Left lung (tissue), 10 donors: ENCODE measurements around the gene CRNKL1. TPM values are rescaled to one million over a fixed set of nuclear protein-coding genes. Genes with fewer than 3 reads are reported as not detected.
A peak's percentile ranks its signal among the peaks of the same experiment; 100 is the strongest.

Experiments used
- ATAC-seq: fragments of 200-7000 bp; cut with Tn5 transposase; one replicate; pipeline ENCODE4 v1.9.1; 2020; ENCODE audit warnings: moderate library complexity
- DNase-seq, 4 donors: peaks; one replicate each; pipeline ENCODE4 v3.0.0-alpha.2; 2013 to 2020
- H3K27ac ChIP-seq, 2 donors: fragments of 200-600 bp; sonication (generic) in 1 of 2; one replicate each; pipeline versions ENCODE4 v1.5.0 to v1.8.0; 2020 to 2021
- H3K27me3 ChIP-seq, 2 donors: fragments of 200-600 bp; sonication (generic) in 1 of 2; one replicate each; pipeline versions ENCODE4 v1.5.0 to v1.8.0; 2020 to 2021
- H3K36me3 ChIP-seq, 2 donors: fragments of 200-600 bp; sonication (generic) in 1 of 2; one replicate each; pipeline versions ENCODE4 v1.5.0 to v1.8.0; 2020 to 2021
- H3K4me1 ChIP-seq, 2 donors: fragments of 200-600 bp; one replicate each; pipeline ENCODE4 v1.8.0; 2021
- H3K4me3 ChIP-seq, 2 donors: fragments of 200-600 bp; sonication (generic) in 1 of 2; one replicate each; pipeline versions ENCODE4 v1.5.0 to v1.8.0; 2020 to 2021; ENCODE audit warnings: mild to moderate bottlenecking in 1 of 2
- H3K9me3 ChIP-seq, 2 donors: fragments of 200-600 bp; sonication (generic) in 1 of 2; one replicate each; pipeline versions ENCODE4 v1.5.0 to v1.8.0; 2020 to 2021
- intact Hi-C, 2 donors: fragments of 100-400 bp; cut with DNase I; formaldehyde crosslinking; loops; one replicate each; pipeline versions ENCODE4 v1.11.2 to v1.14.2; 2022
- polyA plus RNA-seq, 6 donors: library from polyadenylated mRNA; unstranded; fragments of 120-200 nt; gene quantifications; one replicate each; pipeline ENCODE4 v1.2.1, GENCODE V29; 2013; ENCODE audit not compliant: insufficient read length in 6 of 6
- total RNA-seq, 2 donors: library from RNA; stranded (reverse); fragmentation: NEBNext Ultra II Directional; extraction: Animal tissue kit (Norgen Biotek cat#: 25700); gene quantifications; one replicate each; pipeline ENCODE4 v1.2.1, GENCODE V29; 2021
- TF ChIP-seq, protein P1 (sequence below), 2 donors: fragments of 200-600 bp; sonication (generic) in 1 of 2; IDR thresholded peaks; one replicate each; pipeline versions ENCODE4 v1.5.0 to v1.8.0; 2021; ENCODE audit warnings: antibody characterized with exemption in 2 of 2
- donor health status: DM: no; HTN: yes; CAD: no.
- donor health status: DM: no; HTN: no; CAD: no.

The CRNKL1 gene
- total and polyA plus RNA-seq, 8 donors = 17.9 to 48.3 (median 40.2) TPM

DNA sequence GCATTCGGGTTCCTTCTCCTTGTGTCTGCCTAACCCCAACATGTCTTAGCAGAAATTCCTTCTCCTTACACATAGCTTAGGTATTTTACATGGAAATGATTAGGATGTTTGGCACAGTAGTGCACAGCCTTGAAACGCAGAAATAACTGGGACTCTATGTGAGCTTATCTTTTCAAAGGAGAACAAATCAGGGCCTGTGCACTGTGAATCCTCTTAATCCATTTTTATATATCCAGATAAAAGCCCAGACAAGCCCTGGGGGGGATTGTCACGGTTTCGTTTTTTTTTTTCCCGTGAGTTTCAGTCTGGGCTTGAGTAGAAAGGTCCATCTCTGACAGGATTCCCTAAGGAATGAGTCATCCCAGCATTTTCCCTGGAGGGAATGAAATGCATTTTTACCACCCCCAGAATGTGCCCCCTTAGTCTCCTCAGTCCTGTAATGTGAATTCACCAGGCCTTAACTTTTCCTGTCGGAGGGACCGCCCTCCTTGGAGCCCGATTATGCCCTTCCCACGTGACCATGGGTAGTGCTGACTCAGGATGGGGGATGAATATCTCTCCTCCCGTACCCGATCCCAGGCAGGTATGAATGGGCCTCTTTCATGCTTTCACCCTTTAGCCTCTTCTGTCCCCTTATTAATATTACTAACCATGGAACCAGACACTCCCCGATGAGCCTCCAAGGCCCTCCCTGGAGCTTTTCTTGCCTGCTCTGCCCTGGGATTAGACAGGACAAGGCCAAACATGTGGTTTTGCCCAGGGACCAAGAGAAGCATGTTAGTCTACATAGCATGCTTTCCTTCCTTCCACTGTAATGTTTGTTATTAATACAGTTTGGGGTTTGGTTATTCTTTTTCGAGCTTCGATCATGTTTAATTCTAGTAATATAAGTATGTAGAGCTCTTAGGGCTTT, 59.0 kb downstream of the CRNKL1 start:
- H3K4me1 ChIP-seq = peaks cover 25 to 83% of the 10 kb centered on the region in 2 donors
- no peaks in the 10 kb centered on the region for H3K27me3 ChIP-seq
- intact Hi-C loops = loop anchor here (10.0 kb wide), 2 partner anchors 88 to 208 kb away; no protein-coding TSS in a partner anchor
- no peak overlapping the region for H3K4me3 ChIP-seq
- peaks cover 0 to 70% of the 10 kb centered on the region in 2 donors for H3K36me3 ChIP-seq
- H3K27ac ChIP-seq = peak overlapping the region; percentile 63 to 66
- DNase-seq (no peak), ATAC-seq (peak; percentile 35)
- no peaks in the 10 kb centered on the region for H3K9me3 ChIP-seq
- TF ChIP-seq, protein P1, sequence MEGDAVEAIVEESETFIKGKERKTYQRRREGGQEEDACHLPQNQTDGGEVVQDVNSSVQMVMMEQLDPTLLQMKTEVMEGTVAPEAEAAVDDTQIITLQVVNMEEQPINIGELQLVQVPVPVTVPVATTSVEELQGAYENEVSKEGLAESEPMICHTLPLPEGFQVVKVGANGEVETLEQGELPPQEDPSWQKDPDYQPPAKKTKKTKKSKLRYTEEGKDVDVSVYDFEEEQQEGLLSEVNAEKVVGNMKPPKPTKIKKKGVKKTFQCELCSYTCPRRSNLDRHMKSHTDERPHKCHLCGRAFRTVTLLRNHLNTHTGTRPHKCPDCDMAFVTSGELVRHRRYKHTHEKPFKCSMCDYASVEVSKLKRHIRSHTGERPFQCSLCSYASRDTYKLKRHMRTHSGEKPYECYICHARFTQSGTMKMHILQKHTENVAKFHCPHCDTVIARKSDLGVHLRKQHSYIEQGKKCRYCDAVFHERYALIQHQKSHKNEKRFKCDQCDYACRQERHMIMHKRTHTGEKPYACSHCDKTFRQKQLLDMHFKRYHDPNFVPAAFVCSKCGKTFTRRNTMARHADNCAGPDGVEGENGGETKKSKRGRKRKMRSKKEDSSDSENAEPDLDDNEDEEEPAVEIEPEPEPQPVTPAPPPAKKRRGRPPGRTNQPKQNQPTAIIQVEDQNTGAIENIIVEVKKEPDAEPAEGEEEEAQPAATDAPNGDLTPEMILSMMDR (IDR thresholded peaks at IDR 0.05) = no peak

DNA sequence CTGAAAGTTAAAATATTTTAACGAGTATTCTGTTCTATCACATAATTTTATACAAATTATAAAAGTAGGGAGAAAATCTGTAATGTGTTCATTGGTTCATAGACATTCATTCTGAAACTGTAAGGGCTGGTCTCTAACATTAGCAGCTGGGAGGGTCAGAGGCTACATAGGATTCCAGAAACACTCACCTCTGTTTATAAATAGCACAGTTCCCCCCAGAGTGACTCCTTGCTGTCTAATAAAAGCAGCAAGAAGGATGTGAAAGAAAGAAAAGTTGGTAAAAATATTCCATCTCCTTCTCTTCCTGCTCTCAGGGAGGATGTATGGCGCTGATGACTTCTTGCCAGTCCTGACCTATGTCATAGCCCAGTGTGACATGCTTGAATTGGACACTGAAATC, 60.4 kb downstream of the CRNKL1 start:
- no peak overlapping the region for H3K4me3 ChIP-seq
- intact Hi-C loops = loop anchor here (10.0 kb wide), 2 partner anchors 87 to 207 kb away; no protein-coding TSS in a partner anchor
- H3K36me3 ChIP-seq = peaks cover 0 to 65% of the 10 kb centered on the region in 2 donors
- TF ChIP-seq, protein P1 (IDR thresholded peaks at IDR 0.05) = no peak
- ATAC-seq (no peak), DNase-seq (no peak)
- H3K4me1 ChIP-seq = peaks cover 25 to 69% of the 10 kb centered on the region in 2 donors
- no peaks in the 10 kb centered on the region for H3K9me3 ChIP-seq
- peak overlapping the region in 1 of 2 donors; percentile 63 for H3K27ac ChIP-seq
- no peaks in the 10 kb centered on the region for H3K27me3 ChIP-seq

GRCh38 chr20:19991308-19991707, 61.0 kb downstream of the CRNKL1 start:
- Histone ChIP-seq H3K27me3 (no peaks in the 10 kb centered on the region), H3K9me3 (no peaks in the 10 kb centered on the region), H3K36me3 (peaks cover 0 to 60% of the 10 kb centered on the region in 2 donors), H3K4me1 (peaks cover 27 to 68% of the 10 kb centered on the region in 2 donors), H3K27ac (no peak overlapping the region), H3K4me3 (no peak overlapping the region)
- ATAC-seq (no peak), DNase-seq (no peak)
- TF ChIP-seq, protein P1 (IDR thresholded peaks at IDR 0.05) = no peak
- intact Hi-C loops = loop anchor here (10.0 kb wide), 2 partner anchors 87 to 207 kb away; no protein-coding TSS in a partner anchor

DNA sequence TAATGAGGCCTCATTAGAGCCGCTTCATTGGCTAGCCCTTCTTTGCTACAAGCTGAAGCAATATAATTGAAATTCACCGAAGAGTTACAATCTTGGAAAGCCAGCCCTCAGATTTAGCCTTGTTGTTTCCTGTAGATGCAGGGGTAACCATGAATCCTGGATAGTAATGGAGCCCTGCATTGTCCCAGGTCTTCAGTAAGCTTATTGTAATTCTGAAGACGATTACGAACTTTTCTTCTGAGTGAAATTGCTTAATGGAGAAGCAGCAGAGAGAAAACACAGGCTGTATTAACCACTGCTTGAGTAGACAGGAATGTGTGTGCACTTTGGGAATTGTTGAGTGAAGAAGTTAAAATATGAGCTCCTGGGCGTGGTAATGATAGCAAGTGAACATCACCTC, 61.4 kb downstream of the CRNKL1 start:
- no peak overlapping the region for H3K4me3 ChIP-seq
- TF ChIP-seq, protein P1 (IDR thresholded peaks at IDR 0.05) = no peak
- intact Hi-C loops = loop anchor here (10.0 kb wide), 2 partner anchors 86 to 206 kb away; no protein-coding TSS in a partner anchor
- no peaks in the 10 kb centered on the region for H3K9me3 ChIP-seq
- ATAC-seq (no peak), DNase-seq (no peak)
- peaks cover 0 to 56% of the 10 kb centered on the region in 2 donors for H3K36me3 ChIP-seq
- H3K27ac ChIP-seq = no peak overlapping the region
- peaks cover 30 to 68% of the 10 kb centered on the region in 2 donors for H3K4me1 ChIP-seq
- H3K27me3 ChIP-seq = no peaks in the 10 kb centered on the region

DNA sequence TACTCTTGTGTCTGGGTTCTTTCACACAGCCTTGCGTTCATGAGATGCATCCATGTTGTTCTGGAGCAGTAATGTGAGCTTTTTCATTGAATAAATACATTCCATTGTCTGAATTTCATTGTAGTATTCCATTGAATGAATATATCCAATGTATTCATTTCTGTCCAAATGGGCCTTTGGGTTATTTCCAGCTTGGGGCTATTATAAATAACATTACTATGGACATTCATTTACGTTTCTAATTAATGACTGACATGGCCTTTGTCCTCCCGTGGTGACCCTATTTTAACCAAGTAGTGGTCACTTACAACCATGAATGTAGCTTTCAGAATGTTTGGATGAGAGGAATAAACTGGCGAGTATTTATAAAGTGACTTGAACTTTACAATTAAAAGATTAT, 65.2 kb downstream of the CRNKL1 start:
- intact Hi-C loops = no loop called here
- TF ChIP-seq, protein P1 (IDR thresholded peaks at IDR 0.05) = no peak
- DNase-seq (no peak), ATAC-seq (no peak)
- Histone ChIP-seq H3K27ac (no peak overlapping the region), H3K36me3 (peaks cover 0 to 47% of the 10 kb centered on the region in 2 donors), H3K4me1 (peaks cover 22 to 69% of the 10 kb centered on the region in 2 donors), H3K27me3 (no peaks in the 10 kb centered on the region), H3K4me3 (no peak overlapping the region), H3K9me3 (no peaks in the 10 kb centered on the region)
